Osteocyte (in vitro differentiated cells): ENCODE data around the gene ADAMTS7. TPM values are rescaled to one million over a fixed set of nuclear protein-coding genes. Genes with fewer than 3 reads are reported as not detected.
"Not testable (repeated sequence)": the region's sequence is repeated elsewhere in the genome, so short reads cannot be mapped to it uniquely, and the experiment has no call there.

ENCODE experiments used
- DNase-seq: peaks from one replicate; pipeline ENCODE4 v3.0.0; 2021; ENCODE audit warnings: mixed read lengths; ENCODE audit not compliant: unreplicated experiment; ENCODE audit errors: extremely low spot score
- H3K27ac Mint-ChIP-seq: one replicate; pipeline ENCODE4 v1.8.0; 2021; ENCODE audit warnings: mild to moderate bottlenecking, mixed read lengths; ENCODE audit not compliant: unreplicated experiment
- H3K27me3 Mint-ChIP-seq: one replicate; pipeline ENCODE4 v1.8.0; 2021; ENCODE audit warnings: mixed read lengths; ENCODE audit not compliant: unreplicated experiment
- H3K36me3 Mint-ChIP-seq: one replicate; pipeline ENCODE4 v1.8.0; 2021; ENCODE audit warnings: mixed read lengths; ENCODE audit not compliant: unreplicated experiment
- H3K4me1 Mint-ChIP-seq: one replicate; pipeline ENCODE4 v1.8.0; 2021; ENCODE audit warnings: mixed read lengths; ENCODE audit not compliant: unreplicated experiment
- H3K4me3 Mint-ChIP-seq: one replicate; pipeline ENCODE4 v1.8.0; 2021; ENCODE audit warnings: mild to moderate bottlenecking, moderate library complexity, mixed read lengths; ENCODE audit not compliant: unreplicated experiment
- H3K9me3 Mint-ChIP-seq: one replicate; pipeline ENCODE4 v1.8.0; 2021; ENCODE audit warnings: mixed read lengths; ENCODE audit not compliant: unreplicated experiment
- CTCF ChIP-seq: fragments of 200-600 bp; sonication (generic); IDR thresholded peaks from 2 replicates; pipeline ENCODE4 v1.5.0; 2021; ENCODE audit warnings: antibody characterized with exemption, mild to moderate bottlenecking, moderate library complexity
- total RNA-seq: library from RNA; stranded (reverse); gene quantifications from 2 replicates; pipeline ENCODE4 v1.2.1, GENCODE V29; 2021

ADAMTS7 gene
- total RNA-seq, 1 donor from 2014 or later: 193 TPM

- no peaks in the 10 kb centered on the region for H3K27me3 Mint-ChIP-seq
- DNase-seq: no peak
- peak overlapping the region; percentile 35 for H3K27ac Mint-ChIP-seq
- no peak overlapping the region for H3K4me3 Mint-ChIP-seq
- no peak for TF ChIP-seq CTCF
- no peaks in the 10 kb centered on the region for H3K36me3 Mint-ChIP-seq
- H3K4me1 Mint-ChIP-seq: peaks cover 28% of the 10 kb centered on the region
- no peaks in the 10 kb centered on the region for H3K9me3 Mint-ChIP-seq
Measured at GRCh38 chr15:78841376-78841706, 30.1 kb upstream of the ADAMTS7 start.

GRCh38 chr15:78840661-78841375, 29.6 kb upstream of the ADAMTS7 start:
- H3K27ac Mint-ChIP-seq: peak overlapping the region; percentile 23
- H3K4me1 Mint-ChIP-seq: peaks cover 28% of the 10 kb centered on the region
- no peaks in the 10 kb centered on the region for H3K9me3 Mint-ChIP-seq
- no peak for DNase-seq
- H3K36me3 Mint-ChIP-seq: no peaks in the 10 kb centered on the region
- H3K27me3 Mint-ChIP-seq: peaks cover 3% of the 10 kb centered on the region
- TF ChIP-seq CTCF: no peak
- H3K4me3 Mint-ChIP-seq: no peak overlapping the region

GRCh38 chr15:78839151-78839550, 27.9 kb upstream of the ADAMTS7 start:
- not testable (repeated sequence) for H3K27ac Mint-ChIP-seq, H3K9me3 Mint-ChIP-seq, H3K27me3 Mint-ChIP-seq, H3K36me3 Mint-ChIP-seq, H3K4me3 Mint-ChIP-seq, DNase-seq
- peaks cover 28% of the 10 kb centered on the region for H3K4me1 Mint-ChIP-seq

- Mint-ChIP-seq H3K27ac (no peak overlapping the region), H3K27me3 (peaks cover 4% of the 10 kb centered on the region), H3K36me3 (no peaks in the 10 kb centered on the region), H3K4me3 (no peak overlapping the region), H3K9me3 (no peaks in the 10 kb centered on the region), H3K4me1 (peaks cover 28% of the 10 kb centered on the region)
- TF ChIP-seq CTCF: no peak
- no peak for DNase-seq
Measured at GRCh38 chr15:78838489-78838888, 27.2 kb upstream of the ADAMTS7 start.

GRCh38 chr15:78837543-78837942, 26.3 kb upstream of the ADAMTS7 start:
- Mint-ChIP-seq H3K4me1 (peaks cover 28% of the 10 kb centered on the region), H3K9me3 (no peaks in the 10 kb centered on the region), H3K27me3 (peaks cover 4% of the 10 kb centered on the region), H3K4me3 (no peak overlapping the region), H3K36me3 (no peaks in the 10 kb centered on the region), H3K27ac (no peak overlapping the region)
- TF ChIP-seq CTCF: no peak
- DNase-seq: no peak

- peaks cover 24% of the 10 kb centered on the region for H3K4me1 Mint-ChIP-seq
- no peak overlapping the region for H3K4me3 Mint-ChIP-seq
- DNase-seq: no peak
- no peaks in the 10 kb centered on the region for H3K36me3 Mint-ChIP-seq
- peaks cover 4% of the 10 kb centered on the region for H3K27me3 Mint-ChIP-seq
- no peak overlapping the region for H3K27ac Mint-ChIP-seq
- no peaks in the 10 kb centered on the region for H3K9me3 Mint-ChIP-seq
- TF ChIP-seq CTCF: no peak
Measured at GRCh38 chr15:78837131-78837530, 25.9 kb upstream of the ADAMTS7 start.
